Measurements from ENCODE around the gene R3HCC1L.
"Not testable (repeated sequence)": the region's sequence is repeated elsewhere in the genome, so short reads cannot be mapped to it uniquely, and the experiment has no call there.

R3HCC1L gene

GRCh38 chr10:98223874-98224273 is 89.4 kb downstream of the R3HCC1L start:
- Histone ChIP-seq H3K27ac (ENCODE audit: low read length) (no peak overlapping the region), H3K4me2 (ENCODE audit: low read depth, low read length) (no peak overlapping the region), H3K36me3 (replicated peaks; ENCODE audit: insufficient read depth, low read length) (no peaks in the 10 kb centered on the region), H3K9me2 (replicated peaks; ENCODE audit: insufficient read depth, low read length) (no peaks in the 10 kb centered on the region), H3K4me1 (ENCODE audit: low read length) (no peaks in the 10 kb centered on the region), H3K9ac (ENCODE audit: low read length) (no peak overlapping the region), H2AFZ (ENCODE audit: low read length) (no peak overlapping the region), H3F3A (ENCODE audit: insufficient read depth, low read length) (no peaks in the 10 kb centered on the region), H3K27me3 (replicated peaks; ENCODE audit: insufficient read depth, low read length) (no peaks in the 10 kb centered on the region), H3K9me3 (replicated peaks; ENCODE audit: insufficient read depth, low read length) (no peaks in the 10 kb centered on the region), H3K79me2 (ENCODE audit: low read length) (peaks cover 31% of the 10 kb centered on the region), H4K20me1 (ENCODE audit: insufficient read depth, low read length) (no peaks in the 10 kb centered on the region), H3K4me3 (ENCODE audit: low read length) (no peak overlapping the region)
- DNase-seq: no peak
- no peak for TF ChIP-seq EZH2phosphoT487 (IDR thresholded peaks at IDR 0.05; ENCODE audit: low read length)

DNA sequence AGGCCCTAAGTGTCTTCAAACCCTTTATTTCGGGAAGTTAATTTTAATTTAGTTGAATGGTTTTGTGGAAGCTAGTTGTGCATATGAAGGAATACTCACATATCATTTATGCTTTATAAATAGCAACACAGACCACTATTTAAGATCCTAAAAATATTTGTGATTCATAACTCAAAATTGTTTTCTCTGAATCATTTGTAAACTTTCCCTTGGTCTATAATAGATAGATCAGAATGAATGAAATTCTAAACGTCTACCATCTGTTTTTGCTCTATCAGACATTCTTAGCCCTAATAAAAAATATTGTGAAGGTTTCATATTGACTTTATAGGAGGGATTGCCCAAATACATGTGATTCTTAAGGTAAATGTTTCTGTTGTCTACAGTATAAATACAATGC is 90.1 kb downstream of the R3HCC1L start:
- no peaks in the 10 kb centered on the region for H4K20me1 ChIP-seq (ENCODE audit: insufficient read depth, low read length)
- H3K79me2 ChIP-seq (ENCODE audit: low read length): peaks cover 24% of the 10 kb centered on the region

GRCh38 chr10:98224996-98225395 is 90.5 kb downstream of the R3HCC1L start:
- no peaks in the 10 kb centered on the region for H3K4me1 ChIP-seq (ENCODE audit: low read length)
- no peaks in the 10 kb centered on the region for H3K9me2 ChIP-seq (replicated peaks; ENCODE audit: insufficient read depth, low read length)
- DNase-seq: no peak
- no peaks in the 10 kb centered on the region for H4K20me1 ChIP-seq (ENCODE audit: insufficient read depth, low read length)
- no peak overlapping the region for H2AFZ ChIP-seq (ENCODE audit: low read length)
- TF ChIP-seq EZH2 (optimal IDR thresholded peaks at IDR 0.05; ENCODE audit: low read depth, low read length) (no peak), EZH2phosphoT487 (IDR thresholded peaks at IDR 0.05; ENCODE audit: low read length) (no peak)
- TF ChIP-seq, protein P1, sequence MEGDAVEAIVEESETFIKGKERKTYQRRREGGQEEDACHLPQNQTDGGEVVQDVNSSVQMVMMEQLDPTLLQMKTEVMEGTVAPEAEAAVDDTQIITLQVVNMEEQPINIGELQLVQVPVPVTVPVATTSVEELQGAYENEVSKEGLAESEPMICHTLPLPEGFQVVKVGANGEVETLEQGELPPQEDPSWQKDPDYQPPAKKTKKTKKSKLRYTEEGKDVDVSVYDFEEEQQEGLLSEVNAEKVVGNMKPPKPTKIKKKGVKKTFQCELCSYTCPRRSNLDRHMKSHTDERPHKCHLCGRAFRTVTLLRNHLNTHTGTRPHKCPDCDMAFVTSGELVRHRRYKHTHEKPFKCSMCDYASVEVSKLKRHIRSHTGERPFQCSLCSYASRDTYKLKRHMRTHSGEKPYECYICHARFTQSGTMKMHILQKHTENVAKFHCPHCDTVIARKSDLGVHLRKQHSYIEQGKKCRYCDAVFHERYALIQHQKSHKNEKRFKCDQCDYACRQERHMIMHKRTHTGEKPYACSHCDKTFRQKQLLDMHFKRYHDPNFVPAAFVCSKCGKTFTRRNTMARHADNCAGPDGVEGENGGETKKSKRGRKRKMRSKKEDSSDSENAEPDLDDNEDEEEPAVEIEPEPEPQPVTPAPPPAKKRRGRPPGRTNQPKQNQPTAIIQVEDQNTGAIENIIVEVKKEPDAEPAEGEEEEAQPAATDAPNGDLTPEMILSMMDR (IDR thresholded peaks at IDR 0.05; ENCODE audit: low read length): no peak
- no peaks in the 10 kb centered on the region for H3F3A ChIP-seq (ENCODE audit: insufficient read depth, low read length)
- H3K36me3 ChIP-seq (replicated peaks; ENCODE audit: insufficient read depth, low read length): no peaks in the 10 kb centered on the region
- H3K9ac ChIP-seq (ENCODE audit: low read length): no peak overlapping the region
- H3K4me2 ChIP-seq (ENCODE audit: low read depth, low read length): no peak overlapping the region
- H3K27ac ChIP-seq (ENCODE audit: low read length): no peak overlapping the region
- H3K4me3 ChIP-seq (ENCODE audit: low read length): no peak overlapping the region
- peaks cover 19% of the 10 kb centered on the region for H3K79me2 ChIP-seq (ENCODE audit: low read length)
- H3K9me3 ChIP-seq (replicated peaks; ENCODE audit: insufficient read depth, low read length): no peaks in the 10 kb centered on the region
- no peaks in the 10 kb centered on the region for H3K27me3 ChIP-seq (replicated peaks; ENCODE audit: insufficient read depth, low read length)

More for the DNA sequence above, 90.1 kb downstream of the R3HCC1L start:
- Histone ChIP-seq H3K4me2 (ENCODE audit: low read depth, low read length) (no peak overlapping the region), H3K9me2 (replicated peaks; ENCODE audit: insufficient read depth, low read length) (no peaks in the 10 kb centered on the region), H3K27ac (ENCODE audit: low read length) (no peak overlapping the region), H3K9me3 (replicated peaks; ENCODE audit: insufficient read depth, low read length) (no peaks in the 10 kb centered on the region), H3K4me1 (ENCODE audit: low read length) (no peaks in the 10 kb centered on the region), H3K4me3 (ENCODE audit: low read length) (no peak overlapping the region), H3K9ac (ENCODE audit: low read length) (no peak overlapping the region), H3F3A (ENCODE audit: insufficient read depth, low read length) (no peaks in the 10 kb centered on the region), H2AFZ (ENCODE audit: low read length) (no peak overlapping the region), H3K36me3 (replicated peaks; ENCODE audit: insufficient read depth, low read length) (no peaks in the 10 kb centered on the region), H3K27me3 (replicated peaks; ENCODE audit: insufficient read depth, low read length) (no peaks in the 10 kb centered on the region)
- TF ChIP-seq EZH2phosphoT487 (IDR thresholded peaks at IDR 0.05; ENCODE audit: low read length): no peak
- no peak for DNase-seq

GRCh38 chr10:98226508-98227144 is 92.2 kb downstream of the R3HCC1L start:
- H2AFZ ChIP-seq (ENCODE audit: low read length): no peak overlapping the region
- no peaks in the 10 kb centered on the region for H3K4me1 ChIP-seq (ENCODE audit: low read length)
- peaks cover 17% of the 10 kb centered on the region for H3K79me2 ChIP-seq (ENCODE audit: low read length)
- no peak for TF ChIP-seq EZH2phosphoT487 (IDR thresholded peaks at IDR 0.05; ENCODE audit: low read length)
- TF ChIP-seq, protein P1 (IDR thresholded peaks at IDR 0.05; ENCODE audit: low read length): no peak
- DNase-seq: no peak
- no peaks in the 10 kb centered on the region for H4K20me1 ChIP-seq (ENCODE audit: insufficient read depth, low read length)
- no peaks in the 10 kb centered on the region for H3K9me2 ChIP-seq (replicated peaks; ENCODE audit: insufficient read depth, low read length)
- no peaks in the 10 kb centered on the region for H3K36me3 ChIP-seq (replicated peaks; ENCODE audit: insufficient read depth, low read length)
- H3K27me3 ChIP-seq (replicated peaks; ENCODE audit: insufficient read depth, low read length): no peaks in the 10 kb centered on the region
- H3K4me3 ChIP-seq (ENCODE audit: low read length): no peak overlapping the region
- no peaks in the 10 kb centered on the region for H3F3A ChIP-seq (ENCODE audit: insufficient read depth, low read length)
- H3K27ac ChIP-seq (ENCODE audit: low read length): no peak overlapping the region
- H3K4me2 ChIP-seq (ENCODE audit: low read depth, low read length): no peak overlapping the region
- H3K9me3 ChIP-seq (replicated peaks; ENCODE audit: insufficient read depth, low read length): no peaks in the 10 kb centered on the region
- H3K9ac ChIP-seq (ENCODE audit: low read length): no peak overlapping the region

DNA sequence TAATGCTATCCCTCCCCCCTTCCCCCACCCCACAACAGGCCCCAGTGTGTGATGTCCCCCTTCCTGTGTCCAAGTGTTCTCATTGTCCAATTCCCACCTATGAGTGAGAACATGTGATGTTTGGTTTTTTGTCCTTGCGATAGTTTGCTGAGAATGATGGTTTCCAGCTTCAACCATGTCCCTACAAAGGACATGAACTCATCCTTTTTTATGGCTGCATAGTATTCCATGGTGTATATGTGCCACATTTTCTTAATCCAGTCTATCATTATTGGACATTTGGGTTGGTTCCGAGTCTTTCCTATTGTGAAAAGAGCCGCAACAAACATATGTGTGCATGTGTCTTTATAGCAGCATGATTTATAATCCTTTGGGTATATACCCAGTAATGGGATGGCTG is 93.3 kb downstream of the R3HCC1L start:
- not testable (repeated sequence) for DNase-seq; H3K4me2 ChIP-seq (ENCODE audit: low read depth, low read length); H3K36me3 ChIP-seq (replicated peaks; ENCODE audit: insufficient read depth, low read length); H3F3A ChIP-seq (ENCODE audit: insufficient read depth, low read length); H3K4me3 ChIP-seq (ENCODE audit: low read length); H3K9ac ChIP-seq (ENCODE audit: low read length); H3K9me2 ChIP-seq (replicated peaks; ENCODE audit: insufficient read depth, low read length); H3K4me1 ChIP-seq (ENCODE audit: low read length); H3K27ac ChIP-seq (ENCODE audit: low read length); H2AFZ ChIP-seq (ENCODE audit: low read length); H3K9me3 ChIP-seq (replicated peaks; ENCODE audit: insufficient read depth, low read length); H4K20me1 ChIP-seq (ENCODE audit: insufficient read depth, low read length); H3K27me3 ChIP-seq (replicated peaks; ENCODE audit: insufficient read depth, low read length)
- H3K79me2 ChIP-seq (ENCODE audit: low read length): peaks cover 17% of the 10 kb centered on the region

DNA sequence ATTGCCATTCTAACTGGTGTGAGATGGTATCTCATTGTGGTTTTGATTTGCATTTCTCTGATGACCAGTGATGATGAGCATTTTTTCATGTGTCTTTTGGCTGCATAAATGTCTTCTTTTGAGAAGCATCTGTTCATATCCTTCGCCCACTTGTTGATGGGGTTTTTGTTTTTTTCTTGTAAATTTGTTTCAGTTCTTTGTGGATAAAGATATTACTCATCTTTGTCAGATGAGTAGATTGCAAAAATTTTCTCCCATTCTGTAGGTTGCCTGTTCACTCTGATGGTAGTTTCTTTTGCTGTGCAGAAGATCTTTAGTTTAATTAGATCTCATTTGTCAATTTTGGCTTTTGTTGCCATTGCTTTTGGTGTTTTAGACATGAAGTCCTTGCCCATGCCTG is 93.8 kb downstream of the R3HCC1L start:
- not testable (repeated sequence) for H3K27me3 ChIP-seq (replicated peaks; ENCODE audit: insufficient read depth, low read length); H3K4me2 ChIP-seq (ENCODE audit: low read depth, low read length); H4K20me1 ChIP-seq (ENCODE audit: insufficient read depth, low read length); H3F3A ChIP-seq (ENCODE audit: insufficient read depth, low read length); H3K27ac ChIP-seq (ENCODE audit: low read length); H3K9me2 ChIP-seq (replicated peaks; ENCODE audit: insufficient read depth, low read length); H2AFZ ChIP-seq (ENCODE audit: low read length); H3K4me3 ChIP-seq (ENCODE audit: low read length); H3K36me3 ChIP-seq (replicated peaks; ENCODE audit: insufficient read depth, low read length); H3K4me1 ChIP-seq (ENCODE audit: low read length); H3K9ac ChIP-seq (ENCODE audit: low read length); H3K9me3 ChIP-seq (replicated peaks; ENCODE audit: insufficient read depth, low read length); DNase-seq
- H3K79me2 ChIP-seq (ENCODE audit: low read length): peaks cover 16% of the 10 kb centered on the region
